Measurements from ENCODE around the gene MACROD2.

- TF ChIP-seq REST (IDR thresholded peaks at IDR 0.05; ENCODE audit: insufficient read depth in 1 of 2, low read depth in 2 of 2, low read length in 2 of 2) (no peak), POLR2AphosphoS5 (IDR thresholded peaks at IDR 0.05; ENCODE audit: low read depth, low read length) (no peak), SIN3A (IDR thresholded peaks at IDR 0.05; ENCODE audit: borderline replicate concordance, insufficient read depth, low read length) (no peak), FOXP2 (optimal IDR thresholded peaks at IDR 0.05; ENCODE audit: borderline replicate concordance, extremely low read depth, extremely low read length, insufficient read depth) (no peak)
These were observed 183.6 kb downstream of the MACROD2 start for GRCh38 chr20:14178952-14179351.
